ENCODE measurements around the gene ABHD12B. TPM values are rescaled to one million over a fixed set of nuclear protein-coding genes. Genes with fewer than 3 reads are reported as not detected.

ABHD12B gene
- polyA plus RNA-seq, 1 of the 3 experiments (the other 2 are of a cell fraction): not detected

- POLR2A ChIA-PET: no interaction called here
- TF ChIP-seq EP300 (IDR thresholded peaks at IDR 0.05; ENCODE audit: borderline replicate concordance in 1 of 2, low read depth in 1 of 2, low read length in 1 of 2) (no peak), USF2 (IDR thresholded peaks at IDR 0.05; ENCODE audit: borderline replicate concordance, low read depth, low read length) (no peak), USF1 (IDR thresholded peaks at IDR 0.05; ENCODE audit: borderline replicate concordance, low read depth) (no peak), RAD21 (IDR thresholded peaks at IDR 0.05; ENCODE audit: low read length) (no peak), CTCF (IDR thresholded peaks at IDR 0.05) (no peak), GABPA (IDR thresholded peaks at IDR 0.05; ENCODE audit: low read depth) (no peak), NFIC (IDR thresholded peaks at IDR 0.05; ENCODE audit: borderline replicate concordance) (no peak), MEF2A (IDR thresholded peaks at IDR 0.05; ENCODE audit: borderline replicate concordance, low read depth) (no peak), FOXM1 (IDR thresholded peaks at IDR 0.05; ENCODE audit: low read depth) (no peak), CHD2 (IDR thresholded peaks at IDR 0.05; ENCODE audit: low read length, partially characterized antibody) (no peak), RCOR1 (IDR thresholded peaks at IDR 0.05; ENCODE audit: low read length) (no peak), GATA2 (CRISPR knock-in tag; IDR thresholded peaks at IDR 0.05) (no peak), IRF3 (IDR thresholded peaks at IDR 0.05; ENCODE audit: low read depth, low read length) (no peak), FOSL2 (IDR thresholded peaks at IDR 0.05; ENCODE audit: borderline replicate concordance, low read depth) (no peak), FOXJ3 (CRISPR knock-in tag; IDR thresholded peaks at IDR 0.05) (no peak), RFX5 (IDR thresholded peaks at IDR 0.05; ENCODE audit: low read length) (no peak), ELF1 (IDR thresholded peaks at IDR 0.05) (no peak)
- Histone ChIP-seq H3K79me2 (ENCODE audit: insufficient read depth) (no peaks in the 10 kb centered on the region), H3K9me3 (no peaks in the 10 kb centered on the region), H3K9me2 (no peaks in the 10 kb centered on the region), H3K27ac (ENCODE audit: low read depth in 2 of 2, low read length in 1 of 2) (no peak overlapping the region), H4K20me1 (ENCODE audit: insufficient read depth) (no peaks in the 10 kb centered on the region), H3K4me3 (ENCODE audit: low read depth in 2 of 2, low read length in 1 of 2) (no peak overlapping the region), H3K36me3 (replicated peaks in 1 of 2; ENCODE audit: control insufficient read depth in 1 of 2, insufficient read depth in 2 of 2, low read length in 1 of 2) (peaks cover 27 to 45% of the 10 kb centered on the region in 2 experiments), H3K4me2 (no peak overlapping the region), H2AFZ (ENCODE audit: low read depth) (no peak overlapping the region), H3K4me1 (ENCODE audit: control insufficient read depth in 1 of 2, insufficient read depth in 2 of 2, low read depth in 1 of 2, low read length in 1 of 2) (peaks cover 0 to 11% of the 10 kb centered on the region in 2 experiments; a peak in 2 of 4 replicates), H3F3A (replicated peaks; ENCODE audit: insufficient read depth) (no peaks in the 10 kb centered on the region), H3K9ac (no peak overlapping the region), H3K27me3 (ENCODE audit: insufficient read depth) (no peaks in the 10 kb centered on the region)
- no peak for DNase-seq
- 94% methylated on average over 6 of the region's 6 CpGs for WGBS (ENCODE audit: low lambda C conversion rate)
- CTCF ChIA-PET: no interaction called here
Measured at GRCh38 chr14:50928002-50928635, 56.3 kb downstream of the ABHD12B start.
